Stimulated activated effector memory CD8-positive, alpha-beta T cell treated with anti-CD3 and anti-CD28 coated beads, Interleukin-12 subunit alpha, Interleukin-12 subunit beta, amount 100 ng/mL, for 72 hours (primary cell): ENCODE results near the gene DHX8.

Experiments used
- ATAC-seq: fragments of 150-1000 bp; cut with Tn5 transposase; 2 replicates; pipeline ENCODE4 v1.10.0; 2021
- DNase-seq, 2 donors: peaks; one replicate each; pipeline ENCODE4 v3.0.0; 2021 to 2022; ENCODE audit warnings: low spot score in 2 of 2
- H3K27ac Mint-ChIP-seq: one replicate; pipeline ENCODE4 v1.8.0; 2022; ENCODE audit warnings: mild to moderate bottlenecking, mixed read lengths
- H3K36me3 Mint-ChIP-seq: one replicate; pipeline ENCODE4 v1.8.0; 2022; ENCODE audit warnings: mild to moderate bottlenecking, mixed read lengths
- H3K4me1 Mint-ChIP-seq: one replicate; pipeline ENCODE4 v1.8.0; 2022; ENCODE audit warnings: mixed read lengths
- H3K4me3 Mint-ChIP-seq: one replicate; pipeline ENCODE4 v1.8.0; 2022; ENCODE audit warnings: mild to moderate bottlenecking, mixed read lengths
- H3K9me3 Mint-ChIP-seq: one replicate; pipeline ENCODE4 v1.8.0; 2022; ENCODE audit warnings: mixed read lengths

Gene DHX8

GRCh38 chr17:43528988-43529814 is 45.4 kb downstream of the DHX8 start:
- Mint-ChIP-seq H3K4me1 (no peaks in the 10 kb centered on the region), H3K36me3 (peaks cover 18% of the 10 kb centered on the region), H3K27ac (no peak overlapping the region), H3K9me3 (no peaks in the 10 kb centered on the region), H3K4me3 (no peak overlapping the region)
- ATAC-seq (no peak), DNase-seq (no peak)

DNA sequence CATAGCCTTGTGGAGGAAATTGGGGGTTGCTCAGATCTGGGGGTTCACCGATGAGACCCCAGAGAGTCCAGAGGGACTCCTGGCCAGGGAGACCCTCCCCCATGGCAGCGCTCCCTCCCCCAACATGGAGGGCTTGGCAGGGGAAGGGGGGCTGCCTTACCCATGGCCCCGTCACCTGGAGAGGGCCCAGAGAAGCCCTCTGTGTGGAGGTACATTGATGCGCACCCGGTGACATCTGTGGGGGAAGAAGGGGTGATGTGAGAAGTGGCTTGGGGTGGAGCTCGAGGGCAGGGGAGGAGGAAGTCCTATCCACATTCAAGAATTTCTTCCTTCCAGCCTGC is 46.1 kb downstream of the DHX8 start:
- peaks cover 11% of the 10 kb centered on the region for H3K36me3 Mint-ChIP-seq
- no peaks in the 10 kb centered on the region for H3K4me1 Mint-ChIP-seq
- no peak overlapping the region for H3K27ac Mint-ChIP-seq
- H3K4me3 Mint-ChIP-seq = no peak overlapping the region
- no peak for ATAC-seq
- no peak for DNase-seq
- no peaks in the 10 kb centered on the region for H3K9me3 Mint-ChIP-seq

DNA sequence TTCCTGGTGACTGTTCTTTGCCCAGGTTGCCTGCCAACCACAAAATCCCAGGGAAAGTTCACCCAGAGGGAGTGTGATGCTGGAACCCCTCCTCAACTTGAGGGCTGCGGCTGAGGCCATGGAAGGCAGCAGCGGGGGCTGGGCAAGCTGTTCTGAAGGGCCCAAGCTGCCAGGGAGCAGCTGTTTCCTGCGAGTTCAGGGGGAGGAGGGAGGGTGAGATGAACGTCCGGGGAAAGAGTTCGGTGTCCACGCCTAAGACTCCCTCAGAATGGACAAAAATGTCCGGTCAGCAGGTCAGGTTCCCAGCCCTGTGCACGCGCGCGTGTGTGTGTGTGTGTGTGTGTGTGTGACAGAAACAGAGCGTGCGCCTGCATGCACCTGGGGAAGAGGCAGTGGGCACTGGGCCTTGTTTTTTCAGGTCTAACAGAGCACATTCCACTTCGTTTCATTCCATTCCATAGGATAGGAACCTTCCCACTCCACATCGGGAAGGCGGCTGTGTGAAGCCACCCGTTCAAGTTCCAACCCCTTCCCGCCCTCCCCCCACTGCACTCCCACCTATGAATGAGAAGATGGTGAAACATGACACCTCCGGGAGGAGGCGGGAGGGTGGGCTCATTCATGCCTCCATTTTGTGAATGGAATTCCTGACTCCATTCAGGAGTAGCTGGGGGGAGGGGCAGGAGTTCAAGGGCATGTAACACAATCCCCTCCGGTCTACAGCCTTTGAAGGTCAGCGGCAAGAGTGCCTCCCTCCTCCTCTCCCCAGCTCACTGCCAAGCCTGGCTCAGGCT is 46.7 kb downstream of the DHX8 start:
- ATAC-seq = no peak
- H3K4me3 Mint-ChIP-seq = no peak overlapping the region
- H3K36me3 Mint-ChIP-seq = peaks cover 6% of the 10 kb centered on the region
- no peaks in the 10 kb centered on the region for H3K9me3 Mint-ChIP-seq
- no peak for DNase-seq
- no peak overlapping the region for H3K27ac Mint-ChIP-seq
- no peaks in the 10 kb centered on the region for H3K4me1 Mint-ChIP-seq

DNA sequence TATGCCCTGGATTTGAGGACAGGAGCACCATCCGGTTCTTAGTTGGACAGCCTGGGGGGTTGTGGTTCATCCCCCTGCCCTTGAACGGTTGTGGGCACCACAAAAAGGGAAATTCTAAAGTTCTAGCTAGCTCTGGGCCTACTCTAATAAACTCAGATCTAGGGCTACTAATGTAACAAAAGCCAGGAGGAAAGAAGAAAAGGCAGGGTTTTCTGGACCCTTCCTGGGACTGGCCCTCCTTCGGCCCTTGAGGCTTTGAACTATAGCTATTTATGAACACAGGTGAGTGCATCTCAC is 47.3 kb downstream of the DHX8 start:
- DNase-seq (no peak), ATAC-seq (no peak)
- no peak overlapping the region for H3K27ac Mint-ChIP-seq
- no peaks in the 10 kb centered on the region for H3K4me1 Mint-ChIP-seq
- H3K4me3 Mint-ChIP-seq = no peak overlapping the region
- H3K9me3 Mint-ChIP-seq = no peaks in the 10 kb centered on the region
- H3K36me3 Mint-ChIP-seq = peaks cover 6% of the 10 kb centered on the region

- H3K4me3 Mint-ChIP-seq = no peak overlapping the region
- no peak for DNase-seq
- H3K27ac Mint-ChIP-seq = no peak overlapping the region
- no peaks in the 10 kb centered on the region for H3K9me3 Mint-ChIP-seq
- no peak for ATAC-seq
- peaks cover under 1% of the 10 kb centered on the region for H3K36me3 Mint-ChIP-seq
- no peaks in the 10 kb centered on the region for H3K4me1 Mint-ChIP-seq
Measured at GRCh38 chr17:43531955-43532354, 48.2 kb downstream of the DHX8 start.

DNA sequence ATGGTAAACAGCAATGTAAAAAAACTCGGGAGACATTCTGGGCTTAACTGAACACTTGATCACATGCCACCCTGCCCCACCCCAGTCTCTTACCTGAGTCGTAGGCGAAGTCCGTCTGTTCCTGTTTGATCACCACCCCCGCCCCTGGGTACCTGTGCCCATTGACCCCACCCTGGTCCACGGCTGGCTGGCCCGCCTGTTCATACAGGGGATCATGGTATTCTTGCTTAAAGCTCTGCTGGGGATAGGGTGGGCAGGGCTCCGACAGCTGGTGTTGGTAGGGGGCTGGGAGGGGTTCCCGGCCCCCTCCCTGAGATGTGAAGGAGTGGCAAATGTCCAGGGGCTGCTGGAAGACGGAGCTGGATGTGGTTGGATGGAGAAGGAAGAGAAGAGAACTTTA is 48.8 kb downstream of the DHX8 start:
- Mint-ChIP-seq H3K27ac (peak overlapping the region; percentile 43), H3K9me3 (no peaks in the 10 kb centered on the region), H3K4me1 (no peaks in the 10 kb centered on the region), H3K4me3 (no peak overlapping the region), H3K36me3 (no peaks in the 10 kb centered on the region)
- DNase-seq (no peak), ATAC-seq (no peak)

DNA sequence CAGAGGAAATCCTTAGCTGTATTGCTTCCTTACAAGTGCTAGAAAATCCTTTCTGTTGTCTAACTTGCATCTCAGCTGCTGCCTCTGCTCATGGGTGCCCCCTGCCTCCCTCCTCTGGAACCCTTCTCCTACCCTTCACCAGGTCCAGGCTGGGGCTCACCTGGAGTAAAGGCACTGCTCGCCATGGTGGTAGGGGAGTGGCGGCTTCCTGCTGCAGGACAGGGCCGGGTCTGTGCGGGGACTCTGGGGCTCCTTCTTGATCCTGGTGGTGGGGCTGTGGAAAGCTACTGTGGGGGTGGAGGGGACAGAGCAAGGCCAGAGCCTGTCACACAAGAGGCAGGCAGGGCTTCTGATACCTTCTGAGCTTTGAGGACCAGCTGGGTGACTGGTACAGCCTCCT is 49.9 kb downstream of the DHX8 start:
- DNase-seq (no peak), ATAC-seq (no peak)
- H3K9me3 Mint-ChIP-seq = no peaks in the 10 kb centered on the region
- H3K4me1 Mint-ChIP-seq = no peaks in the 10 kb centered on the region
- no peak overlapping the region for H3K27ac Mint-ChIP-seq
- H3K36me3 Mint-ChIP-seq = no peaks in the 10 kb centered on the region
- no peak overlapping the region for H3K4me3 Mint-ChIP-seq

DNA sequence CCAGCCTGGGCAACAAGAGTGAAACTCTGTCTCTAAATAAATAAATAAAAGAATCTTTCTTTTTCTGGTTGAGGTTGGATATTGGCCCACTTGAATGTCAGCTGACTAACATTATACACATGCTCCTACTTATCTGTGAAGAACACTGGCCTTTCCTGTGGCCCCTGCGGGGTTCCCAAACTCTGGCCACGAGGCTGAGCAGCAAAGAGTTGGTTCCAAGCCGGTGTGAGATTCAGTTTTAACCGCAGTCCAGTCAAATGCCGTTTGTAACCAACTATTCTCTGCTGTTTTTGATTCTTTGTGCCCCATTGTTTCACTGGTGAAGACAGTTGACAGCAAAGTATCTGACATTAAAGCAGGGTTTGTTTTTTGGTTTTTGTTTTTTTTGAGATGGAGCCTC is 51.1 kb downstream of the DHX8 start:
- DNase-seq (no peak), ATAC-seq (no peak)
- no peak overlapping the region for H3K4me3 Mint-ChIP-seq
- H3K27ac Mint-ChIP-seq = no peak overlapping the region
- no peaks in the 10 kb centered on the region for H3K4me1 Mint-ChIP-seq
- H3K9me3 Mint-ChIP-seq = no peaks in the 10 kb centered on the region
- no peaks in the 10 kb centered on the region for H3K36me3 Mint-ChIP-seq

DNA sequence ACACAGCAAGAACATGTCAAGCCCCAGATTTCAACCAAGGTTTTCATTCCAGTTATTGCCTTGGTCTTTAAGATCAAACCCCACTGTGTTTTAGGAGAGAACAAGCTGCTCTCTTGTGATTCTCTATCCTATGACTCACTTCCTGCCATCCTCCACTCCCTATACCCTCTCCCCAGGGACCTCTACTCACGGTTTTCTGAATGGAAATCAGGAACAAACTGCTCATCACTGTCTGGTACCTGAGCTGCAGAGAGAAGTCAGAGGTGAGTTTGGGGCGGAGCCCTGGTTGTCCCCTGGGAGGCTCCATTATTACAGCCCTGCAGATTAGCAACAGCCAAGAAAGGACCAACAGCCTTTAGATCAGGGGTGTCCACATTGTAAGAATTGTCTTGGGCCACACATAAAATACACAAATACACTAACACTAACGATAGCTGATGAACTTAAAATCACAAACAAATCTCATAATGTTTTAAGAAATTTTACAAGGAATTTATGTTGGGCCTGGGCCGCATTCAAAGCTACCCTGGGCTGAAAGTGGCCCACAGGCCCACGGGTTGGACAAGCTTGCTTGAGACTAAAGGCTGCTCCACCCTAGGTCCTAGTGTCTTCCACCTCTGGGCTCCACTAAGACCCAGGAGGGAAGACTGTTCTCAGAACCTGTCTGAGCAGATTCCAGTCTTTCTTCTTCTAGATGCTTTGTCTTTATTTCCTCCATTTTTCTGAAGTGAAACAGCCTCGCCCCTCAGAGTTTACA is 52.6 kb downstream of the DHX8 start:
- no peaks in the 10 kb centered on the region for H3K4me1 Mint-ChIP-seq
- ATAC-seq (peak; percentile 11), DNase-seq (no peak)
- H3K36me3 Mint-ChIP-seq = no peaks in the 10 kb centered on the region
- H3K4me3 Mint-ChIP-seq = no peak overlapping the region
- H3K27ac Mint-ChIP-seq = peak overlapping the region; percentile 68
- H3K9me3 Mint-ChIP-seq = no peaks in the 10 kb centered on the region

DNA sequence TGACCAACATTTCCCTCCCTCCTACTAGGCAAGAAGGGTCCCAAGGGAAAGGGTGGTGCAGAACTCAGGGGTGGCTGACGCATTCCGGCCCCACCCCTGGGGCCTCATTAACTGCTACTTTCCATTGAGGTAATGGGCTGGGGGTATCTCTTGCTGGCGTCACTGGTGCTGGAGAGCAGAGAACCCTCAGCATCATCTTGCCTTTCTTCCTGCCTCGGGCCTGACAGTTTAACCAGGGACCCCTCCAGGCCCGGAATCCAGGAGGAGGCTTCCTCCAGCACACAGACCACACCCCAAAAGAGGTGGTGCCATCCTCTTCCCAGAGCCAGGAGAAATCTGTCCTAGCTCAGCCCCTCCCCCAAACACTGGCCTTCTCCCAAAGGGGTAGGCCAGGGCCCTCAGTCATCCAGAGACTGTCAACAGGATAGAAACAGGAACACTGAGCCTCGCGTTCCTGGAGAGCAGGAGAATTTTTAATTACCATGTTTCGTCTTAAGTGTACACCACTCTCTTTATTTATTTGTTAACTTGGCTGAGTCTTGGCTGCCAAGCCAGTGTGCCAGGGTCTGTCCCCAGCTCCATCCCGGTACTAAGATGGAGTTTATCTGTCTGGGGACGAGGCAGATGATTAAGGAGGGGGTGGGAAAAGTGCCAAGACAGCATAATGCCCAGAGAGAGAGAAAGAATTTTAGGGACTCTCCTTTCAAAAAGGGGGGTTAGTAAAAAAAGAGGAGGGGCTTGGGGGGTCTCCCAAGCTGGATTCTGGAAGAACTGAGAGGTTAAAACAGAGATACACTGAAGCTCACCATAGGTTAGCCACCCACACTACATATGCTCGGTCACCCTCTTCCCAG is 57.3 kb downstream of the DHX8 start:
- DNase-seq = no peak
- no peak overlapping the region for H3K4me3 Mint-ChIP-seq
- no peaks in the 10 kb centered on the region for H3K9me3 Mint-ChIP-seq
- peaks cover 4% of the 10 kb centered on the region for H3K36me3 Mint-ChIP-seq
- no peak for ATAC-seq
- H3K27ac Mint-ChIP-seq = no peak overlapping the region
- H3K4me1 Mint-ChIP-seq = peaks cover 9% of the 10 kb centered on the region

- H3K27ac Mint-ChIP-seq = no peak overlapping the region
- no peaks in the 10 kb centered on the region for H3K9me3 Mint-ChIP-seq
- H3K4me1 Mint-ChIP-seq = peaks cover 22% of the 10 kb centered on the region
- no peak for ATAC-seq
- H3K4me3 Mint-ChIP-seq = no peak overlapping the region
- peaks cover 4% of the 10 kb centered on the region for H3K36me3 Mint-ChIP-seq
- DNase-seq = no peak
Measured at GRCh38 chr17:43542859-43543258, 59.1 kb downstream of the DHX8 start.

DNA sequence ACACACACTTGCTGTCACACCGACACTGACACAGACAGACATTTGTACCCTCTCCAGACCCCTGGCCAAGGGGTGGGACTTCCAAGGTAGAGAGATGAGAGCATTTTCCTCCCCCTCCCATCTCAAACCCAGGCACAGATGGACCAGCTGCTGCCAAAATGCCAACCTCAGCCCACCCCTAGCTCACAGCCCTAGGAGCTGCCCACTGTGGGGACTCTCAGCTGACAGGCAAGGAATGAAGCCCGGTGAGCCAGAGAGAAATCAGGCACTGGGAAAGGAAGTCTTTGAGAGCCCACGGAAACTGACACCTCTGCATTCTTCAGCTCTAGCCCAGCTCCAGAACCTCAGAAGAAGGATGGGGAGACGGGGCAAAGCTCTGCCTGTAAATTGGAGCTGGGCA is 59.5 kb downstream of the DHX8 start:
- H3K4me3 Mint-ChIP-seq = no peak overlapping the region
- H3K36me3 Mint-ChIP-seq = peaks cover 4% of the 10 kb centered on the region
- no peaks in the 10 kb centered on the region for H3K9me3 Mint-ChIP-seq
- no peak overlapping the region for H3K27ac Mint-ChIP-seq
- DNase-seq (no peak), ATAC-seq (no peak)
- H3K4me1 Mint-ChIP-seq = peaks cover 22% of the 10 kb centered on the region

- Mint-ChIP-seq H3K4me1 (peaks cover 22% of the 10 kb centered on the region), H3K9me3 (no peaks in the 10 kb centered on the region), H3K27ac (no peak overlapping the region), H3K4me3 (peak overlapping the region; percentile 85), H3K36me3 (peaks cover 4% of the 10 kb centered on the region)
- ATAC-seq = no peak
- DNase-seq = no peak
Measured at GRCh38 chr17:43543771-43544575, 60.2 kb downstream of the DHX8 start.

GRCh38 chr17:43545383-43545632 is 61.5 kb downstream of the DHX8 start:
- no peak overlapping the region for H3K27ac Mint-ChIP-seq
- ATAC-seq = peak; percentile 6

More at GRCh38 chr17:43545383-43545632, 61.5 kb downstream of the DHX8 start:
- DNase-seq = no peak
- no peaks in the 10 kb centered on the region for H3K9me3 Mint-ChIP-seq
- peaks cover 4% of the 10 kb centered on the region for H3K36me3 Mint-ChIP-seq
- peaks cover 22% of the 10 kb centered on the region for H3K4me1 Mint-ChIP-seq
- peak overlapping the region; percentile 85 for H3K4me3 Mint-ChIP-seq
